Measurements from ENCODE around the gene EML6. TPM values are rescaled to one million over a fixed set of nuclear protein-coding genes. Genes with fewer than 3 reads are reported as not detected.

EML6 gene
- total RNA-seq, 1 experiment from 2014 or later = 15.7 TPM

- DNase-seq (no peak), ATAC-seq (no peak)
- no peak for TF ChIP-seq EZH2 (IDR thresholded peaks at IDR 0.05; ENCODE audit: low read length, unreplicated experiment)
- no peak for TF ChIP-seq EZH2phosphoT487 (IDR thresholded peaks at IDR 0.05; ENCODE audit: borderline replicate concordance, low read length)
- no peak for TF ChIP-seq CTCF (conservative IDR thresholded peaks at IDR 0.05; ENCODE audit: low read depth, low read length)
- H3K4me3 ChIP-seq (ENCODE audit: low read length) = no peak overlapping the region
- H3K4me1 ChIP-seq (ENCODE audit: insufficient read depth, low read length) = no peaks in the 10 kb centered on the region
- no peaks in the 10 kb centered on the region for H3K27me3 ChIP-seq (ENCODE audit: low read length)
- ChIA-PET POLR2A (ENCODE audit: unreplicated experiment) (no interaction called here), CTCF (no interaction called here)
- H3K27ac ChIP-seq (ENCODE audit: low read length) = no peak overlapping the region
- no peaks in the 10 kb centered on the region for H3K36me3 ChIP-seq (ENCODE audit: low read depth, low read length)
- intact Hi-C loops (cut with micrococcal nuclease) = no loop called here
- no TSS peak for BruUV-seq (replicated peaks)
- no peaks in the 10 kb centered on the region for H3K79me2 ChIP-seq (ENCODE audit: low read length)
- no peaks in the 10 kb centered on the region for H3K9me2 ChIP-seq (replicated peaks; ENCODE audit: low read length)
- no peaks in the 10 kb centered on the region for H3K9me3 ChIP-seq (ENCODE audit: low read length)
- no peak overlapping the region for H3K9ac ChIP-seq (ENCODE audit: low read length)
- no peaks in the 10 kb centered on the region for H3F3A ChIP-seq (ENCODE audit: low read length, unreplicated experiment)
- no peaks in the 10 kb centered on the region for H4K20me1 ChIP-seq (ENCODE audit: low read length)
- H2AFZ ChIP-seq (ENCODE audit: low read length) = no peak overlapping the region
- H3K4me2 ChIP-seq (ENCODE audit: low read length) = no peak overlapping the region
These were observed 77.9 kb downstream of the EML6 start for GRCh38 chr2:54801352-54801751.

- ATAC-seq (no peak), DNase-seq (no peak)
- ChIA-PET CTCF (no interaction called here), POLR2A (ENCODE audit: unreplicated experiment) (no interaction called here)
- Histone ChIP-seq H3K9me2 (replicated peaks; ENCODE audit: low read length) (no peaks in the 10 kb centered on the region), H3K9ac (ENCODE audit: low read length) (no peak overlapping the region), H3K27ac (ENCODE audit: low read length) (no peak overlapping the region), H4K20me1 (ENCODE audit: low read length) (no peaks in the 10 kb centered on the region), H3K79me2 (ENCODE audit: low read length) (no peaks in the 10 kb centered on the region), H3K36me3 (ENCODE audit: low read depth, low read length) (no peaks in the 10 kb centered on the region), H3F3A (ENCODE audit: low read length, unreplicated experiment) (no peaks in the 10 kb centered on the region), H3K4me1 (ENCODE audit: insufficient read depth, low read length) (no peaks in the 10 kb centered on the region), H3K9me3 (ENCODE audit: low read length) (no peaks in the 10 kb centered on the region), H3K4me3 (ENCODE audit: low read length) (no peak overlapping the region), H3K27me3 (ENCODE audit: low read length) (no peaks in the 10 kb centered on the region), H3K4me2 (ENCODE audit: low read length) (no peak overlapping the region), H2AFZ (ENCODE audit: low read length) (no peak overlapping the region)
- no TSS peak for BruUV-seq (replicated peaks)
- intact Hi-C loops (cut with micrococcal nuclease) = no loop called here
- no peak for TF ChIP-seq EZH2phosphoT487 (IDR thresholded peaks at IDR 0.05; ENCODE audit: borderline replicate concordance, low read length)
These were observed 80.6 kb downstream of the EML6 start for GRCh38 chr2:54803783-54804751.

- no peaks in the 10 kb centered on the region for H3K79me2 ChIP-seq (ENCODE audit: low read length)
- ATAC-seq = no peak
- no peak for DNase-seq
These were observed 81.8 kb downstream of the EML6 start for GRCh38 chr2:54805255-54805654.

More at GRCh38 chr2:54805255-54805654, 81.8 kb downstream of the EML6 start:
- Histone ChIP-seq H3K27me3 (ENCODE audit: low read length) (no peaks in the 10 kb centered on the region), H3K4me1 (ENCODE audit: insufficient read depth, low read length) (no peaks in the 10 kb centered on the region), H3F3A (ENCODE audit: low read length, unreplicated experiment) (no peaks in the 10 kb centered on the region), H3K4me3 (ENCODE audit: low read length) (no peak overlapping the region), H3K9me2 (replicated peaks; ENCODE audit: low read length) (no peaks in the 10 kb centered on the region), H3K36me3 (ENCODE audit: low read depth, low read length) (no peaks in the 10 kb centered on the region), H3K4me2 (ENCODE audit: low read length) (no peak overlapping the region), H3K9ac (ENCODE audit: low read length) (no peak overlapping the region), H2AFZ (ENCODE audit: low read length) (no peak overlapping the region), H4K20me1 (ENCODE audit: low read length) (no peaks in the 10 kb centered on the region), H3K27ac (ENCODE audit: low read length) (no peak overlapping the region), H3K9me3 (ENCODE audit: low read length) (no peaks in the 10 kb centered on the region)
- no peak for TF ChIP-seq CTCF (conservative IDR thresholded peaks at IDR 0.05; ENCODE audit: low read depth, low read length)
- no peak for TF ChIP-seq EZH2 (IDR thresholded peaks at IDR 0.05; ENCODE audit: low read length, unreplicated experiment)
- TF ChIP-seq EZH2phosphoT487 (IDR thresholded peaks at IDR 0.05; ENCODE audit: borderline replicate concordance, low read length) = no peak
- ChIA-PET CTCF (no interaction called here), POLR2A (ENCODE audit: unreplicated experiment) (no interaction called here)
- no TSS peak for BruUV-seq (replicated peaks)
- intact Hi-C loops (cut with micrococcal nuclease) = no loop called here
